Measurements from ENCODE around the gene DAPK2.

- TF ChIP-seq, protein P1, sequence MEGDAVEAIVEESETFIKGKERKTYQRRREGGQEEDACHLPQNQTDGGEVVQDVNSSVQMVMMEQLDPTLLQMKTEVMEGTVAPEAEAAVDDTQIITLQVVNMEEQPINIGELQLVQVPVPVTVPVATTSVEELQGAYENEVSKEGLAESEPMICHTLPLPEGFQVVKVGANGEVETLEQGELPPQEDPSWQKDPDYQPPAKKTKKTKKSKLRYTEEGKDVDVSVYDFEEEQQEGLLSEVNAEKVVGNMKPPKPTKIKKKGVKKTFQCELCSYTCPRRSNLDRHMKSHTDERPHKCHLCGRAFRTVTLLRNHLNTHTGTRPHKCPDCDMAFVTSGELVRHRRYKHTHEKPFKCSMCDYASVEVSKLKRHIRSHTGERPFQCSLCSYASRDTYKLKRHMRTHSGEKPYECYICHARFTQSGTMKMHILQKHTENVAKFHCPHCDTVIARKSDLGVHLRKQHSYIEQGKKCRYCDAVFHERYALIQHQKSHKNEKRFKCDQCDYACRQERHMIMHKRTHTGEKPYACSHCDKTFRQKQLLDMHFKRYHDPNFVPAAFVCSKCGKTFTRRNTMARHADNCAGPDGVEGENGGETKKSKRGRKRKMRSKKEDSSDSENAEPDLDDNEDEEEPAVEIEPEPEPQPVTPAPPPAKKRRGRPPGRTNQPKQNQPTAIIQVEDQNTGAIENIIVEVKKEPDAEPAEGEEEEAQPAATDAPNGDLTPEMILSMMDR (IDR thresholded peaks at IDR 0.05; ENCODE audit: insufficient read depth, low read length): no peak
- TF ChIP-seq SPI1 (IDR thresholded peaks at IDR 0.05; ENCODE audit: borderline replicate concordance, low read depth) (no peak), POLR2AphosphoS5 (IDR thresholded peaks at IDR 0.05; ENCODE audit: low read depth) (no peak), REST (IDR thresholded peaks at IDR 0.05; ENCODE audit: insufficient replicate concordance, low read depth) (no peak), GABPA (IDR thresholded peaks at IDR 0.05; ENCODE audit: low read depth) (no peak)
Observed at GRCh38 chr15:64019764-64020163, 26.5 kb downstream of the DAPK2 start.

Measured in HL-60 (cell line).